HepG2 (cell line): ENCODE measurements around the gene RPGR. TPM values are rescaled to one million over a fixed set of nuclear protein-coding genes. Genes with fewer than 3 reads are reported as not detected.

Experiments
- ATAC-seq: fragments of 200-7000 bp; cut with Tn5 transposase; 3 replicates; pipeline ENCODE4 v1.9.1; 2020; ENCODE audit warnings: mild to moderate bottlenecking, moderate library complexity
- BruUV-seq: library from RNA; stranded (reverse); fragments of 400-500 nt; replicated peaks from 2 replicates; lab custom pipeline; 2021; lab: Mats Ljungman, UMichigan
- CTCF ChIA-PET: fragments of 300-600 bp; formaldehyde crosslinking; extraction: SDS; loops from one replicate; lab custom pipeline; 2021; ENCODE audit warnings: low total read pairs, inconsistent platforms, low intra/inter-chr PET ratio; lab: Yijun Ruan, JAX
- POLR2A ChIA-PET: fragments of 350-600 bp; sonication (Branson Sonifier 250); formaldehyde crosslinking; loops from one replicate; lab custom pipeline; 2020; ENCODE audit warnings: antibody characterized with exemption, inconsistent platforms; lab: Yijun Ruan, JAX
- DNase-seq: peaks from one replicate; pipeline ENCODE4 v3.0.0-alpha.2; 2015; ENCODE audit warnings: low spot score
- FAIRE-seq: peaks from 3 replicates; lab custom pipeline; 2011; peaks lifted over from hg19 to GRCh38; lab: Jason Lieb, UNC
- H2AFZ ChIP-seq: one replicate; pipeline ENCODE4 v1.6.1; 2011; ENCODE audit warnings: low read length, inconsistent platforms
- H3K27ac ChIP-seq: fragments of 300-600 bp; 3 replicates; pipeline ENCODE4 v1.8.0; 2011; ENCODE audit warnings: mixed run types, mild to moderate bottlenecking, mixed read lengths, low read length, inconsistent platforms; ENCODE audit not compliant: insufficient read depth; ENCODE audit errors: extremely low read length
- H3K27me3 ChIP-seq, 2 experiments: fragments of 200-600 bp in 1 of 2; 2 replicates in 1 of 2; 3 replicates in 1 of 2; pipeline versions ENCODE4 v1.6.0 to v1.8.0; 2011; ENCODE audit warnings: low read length in 2 of 2, mild to moderate bottlenecking in 2 of 2, moderate library complexity in 2 of 2, inconsistent platforms in 1 of 2; ENCODE audit not compliant: insufficient read depth in 2 of 2, control insufficient read depth in 1 of 2
- H3K36me3 ChIP-seq, 2 experiments: fragments of 200-600 bp in 1 of 2; replicated peaks in 1 of 2; 2 replicates in 1 of 2; 3 replicates in 1 of 2; pipeline versions ENCODE4 v1.5.1 to v1.8.0; 2011; ENCODE audit warnings: low read length in 2 of 2, inconsistent platforms in 1 of 2; ENCODE audit not compliant: insufficient read depth in 2 of 2, control insufficient read depth in 1 of 2
- H3K4me1 ChIP-seq: 2 replicates; pipeline ENCODE4 v1.5.1; 2012; ENCODE audit warnings: low read length, inconsistent platforms; ENCODE audit not compliant: insufficient read depth
- H3K4me2 ChIP-seq: 2 replicates; pipeline ENCODE4 v1.6.0; 2011; ENCODE audit warnings: low read depth, low read length, inconsistent platforms
- H3K4me3 ChIP-seq, 3 experiments: fragments of 200-600 bp in 1 of 3; sonication (generic), shearing (Covaris generic) in 1 of 3; replicated peaks in 1 of 3; 2 replicates each; pipeline ENCODE4 v1.5.1; 2011 to 2016; ENCODE audit warnings: low read length in 3 of 3, inconsistent platforms in 2 of 3, low read depth in 2 of 3, mild to moderate bottlenecking in 2 of 3, control low read depth in 1 of 3, mixed read lengths in 1 of 3; ENCODE audit not compliant: insufficient read depth in 1 of 3
- H3K79me2 ChIP-seq: one replicate; pipeline ENCODE4 v1.6.1; 2011; ENCODE audit warnings: low read length, inconsistent platforms; ENCODE audit not compliant: insufficient read depth
- H3K9ac ChIP-seq: 2 replicates; pipeline ENCODE4 v1.6.0; 2011; ENCODE audit warnings: mild to moderate bottlenecking, low read depth, low read length, inconsistent platforms; ENCODE audit not compliant: insufficient read depth
- H3K9me3 ChIP-seq: 2 replicates; pipeline ENCODE4 v1.5.1; 2012; ENCODE audit warnings: mild to moderate bottlenecking, low read length
- H4K20me1 ChIP-seq: 2 replicates; pipeline ENCODE4 v1.6.0; 2011; ENCODE audit warnings: inconsistent platforms, mild to moderate bottlenecking, low read length, moderate library complexity; ENCODE audit not compliant: insufficient read depth
- ARNTL ChIP-seq: sonication (generic); formaldehyde crosslinking; IDR thresholded peaks from 2 replicates; pipeline ENCODE4 v1.4.0; 2020; ENCODE audit warnings: mild to moderate bottlenecking, missing genetic modification reagents
- HNRNPK ChIP-seq: fragments of 200-400 bp; formaldehyde crosslinking; IDR thresholded peaks from 2 replicates; pipeline ENCODE4 v1.6.1; 2018; ENCODE audit warnings: low read length, low read depth, moderate library complexity, mild to moderate bottlenecking; ENCODE audit not compliant: poor library complexity, severe bottlenecking
- KLF12 ChIP-seq: sonication (generic); formaldehyde crosslinking; IDR thresholded peaks from 2 replicates; pipeline ENCODE4 v1.4.0; 2020; ENCODE audit warnings: missing genetic modification reagents, borderline replicate concordance
- LCORL ChIP-seq, 2 experiments: fragments of 450-650 bp in 1 of 2; sonication (generic) in 1 of 2; formaldehyde crosslinking in 1 of 2; IDR thresholded peaks; 2 replicates each; pipeline versions ENCODE4 v1.5.0 to v1.6.1; 2017 to 2020; ENCODE audit warnings: antibody characterized with exemption in 1 of 2, missing genetic modification reagents in 1 of 2
- MIXL1 ChIP-seq: IDR thresholded peaks from 2 replicates; pipeline ENCODE4 v1.6.1; 2016
- NFYB ChIP-seq: sonication (generic); formaldehyde crosslinking; IDR thresholded peaks from 2 replicates; pipeline ENCODE4 v1.4.0; 2020; ENCODE audit warnings: missing genetic modification reagents
- RFXANK ChIP-seq: IDR thresholded peaks from 2 replicates; pipeline ENCODE4 v1.6.1; 2016
- ZNF296 ChIP-seq: sonication (generic); formaldehyde crosslinking; conservative IDR thresholded peaks from 2 replicates; pipeline ENCODE4 v1.5.0; 2020; ENCODE audit warnings: mild to moderate bottlenecking, missing genetic modification reagents
- WGBS: methylation state at CpG from one replicate; pipeline ENCODE4 v1.1.6; 2017; ENCODE audit warnings: low lambda C conversion rate; 5-methylcytosine and 5-hydroxymethylcytosine counted together
- in situ Hi-C: cut with HindIII; loops from 2 replicates; pipeline ENCODE4 v1.10.0; 2017; ENCODE audit warnings: low pct_unique_long_range_greater_than_20kb; ENCODE audit not compliant: extremely low pct_ligation_motif_present
- intact Hi-C: fragments of 100-400 bp; cut with micrococcal nuclease; formaldehyde crosslinking; loops from one replicate; pipeline ENCODE4 v1.10.0; 2022; ENCODE audit not compliant: unreplicated experiment
- polyA plus RNA-seq, 8 experiments: library from polyadenylated mRNA; depleted of rRNA in 3 of 8; stranded (reverse) in 7 of 8; unstranded in 1 of 8; fragments of >200 nt; fragmentation: Illumina TruSeq in 4 of 8; extraction: Trizol in 4 of 8; gene quantifications; 2 replicates each; pipeline versions ENCODE4 v1.2.1 to v1.2.3, GENCODE V29; 2011 to 2016; ENCODE audit warnings: low read depth in 4 of 8, missing spikeins in 1 of 8, mixed read lengths in 1 of 8; ENCODE audit not compliant: insufficient read depth in 1 of 8
- total RNA-seq, 5 experiments: library from RNA; depleted of rRNA; stranded (reverse); fragments of >200 nt; fragmentation: Illumina TruSeq; extraction: Trizol; gene quantifications; 2 replicates each; pipeline ENCODE4 v1.2.3, GENCODE V29; 2016; ENCODE audit warnings: low read depth in 1 of 5
- TF ChIP-seq, protein P1 (sequence below): IDR thresholded peaks from 2 replicates; pipeline ENCODE4 v1.6.1; 2016
- TF ChIP-seq, protein P2 (sequence below): sonication (generic); formaldehyde crosslinking; conservative IDR thresholded peaks from 2 replicates; pipeline ENCODE4 v1.8.0; 2022; ENCODE audit warnings: low read depth, missing genetic modification reagents
- TF ChIP-seq, protein P3 (sequence below): sonication (generic); formaldehyde crosslinking; IDR thresholded peaks from 2 replicates; pipeline ENCODE4 v1.5.0; 2020; ENCODE audit warnings: missing genetic modification reagents
- TF ChIP-seq, protein P4 (sequence below): sonication (generic); formaldehyde crosslinking; conservative IDR thresholded peaks from 2 replicates; pipeline ENCODE4 v1.4.0; 2020; ENCODE audit warnings: missing genetic modification reagents
- TF ChIP-seq, protein P5 (sequence below): sonication (generic); formaldehyde crosslinking; IDR thresholded peaks from 2 replicates; pipeline ENCODE4 v1.5.0; 2020; ENCODE audit warnings: missing genetic modification reagents
- TF ChIP-seq, protein P6 (sequence below): sonication (generic); formaldehyde crosslinking; conservative IDR thresholded peaks from 2 replicates; pipeline ENCODE4 v1.4.0; 2020; ENCODE audit warnings: missing genetic modification reagents

Gene RPGR
- total and polyA plus RNA-seq, 2 of the 13 experiments (the other 11 are each of a cell fraction or from before 2014, with no cell fraction given) = 2.1 to 12.1 TPM

DNA sequence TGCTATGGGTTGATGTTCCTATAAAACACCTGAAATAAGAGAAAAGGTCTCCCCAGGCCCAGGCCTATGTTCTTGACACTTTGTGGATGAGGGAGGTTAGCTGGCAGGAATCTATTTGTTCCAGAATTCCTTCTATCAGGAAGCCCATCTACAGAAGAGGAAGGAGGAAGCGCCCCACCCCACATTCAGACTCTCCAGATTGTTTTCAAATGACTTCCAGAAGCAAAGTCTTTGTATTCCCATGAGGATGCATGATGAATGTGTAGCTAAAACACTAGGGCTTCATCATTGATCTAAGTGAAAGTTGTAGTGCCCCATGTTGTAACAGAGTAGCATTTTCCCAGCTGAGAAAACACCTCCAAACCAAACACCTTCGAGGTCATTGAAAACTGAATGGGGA, 41.5 kb upstream of the RPGR start:
- Histone ChIP-seq H3K27me3 (no peaks in the 10 kb centered on the region), H3K79me2 (no peaks in the 10 kb centered on the region), H3K27ac (no peak overlapping the region), H3K4me1 (no peaks in the 10 kb centered on the region), H3K4me2 (no peak overlapping the region), H4K20me1 (no peaks in the 10 kb centered on the region), H3K36me3 (no peaks in the 10 kb centered on the region), H2AFZ (no peak overlapping the region), H3K9me3 (no peaks in the 10 kb centered on the region), H3K9ac (no peak overlapping the region), H3K4me3 (no peak overlapping the region)
- no peak for ATAC-seq
- no peak for DNase-seq
- POLR2A ChIA-PET = no interaction called here
- BruUV-seq = no TSS peak
- CTCF ChIA-PET = no interaction called here
- TF ChIP-seq, protein P1, sequence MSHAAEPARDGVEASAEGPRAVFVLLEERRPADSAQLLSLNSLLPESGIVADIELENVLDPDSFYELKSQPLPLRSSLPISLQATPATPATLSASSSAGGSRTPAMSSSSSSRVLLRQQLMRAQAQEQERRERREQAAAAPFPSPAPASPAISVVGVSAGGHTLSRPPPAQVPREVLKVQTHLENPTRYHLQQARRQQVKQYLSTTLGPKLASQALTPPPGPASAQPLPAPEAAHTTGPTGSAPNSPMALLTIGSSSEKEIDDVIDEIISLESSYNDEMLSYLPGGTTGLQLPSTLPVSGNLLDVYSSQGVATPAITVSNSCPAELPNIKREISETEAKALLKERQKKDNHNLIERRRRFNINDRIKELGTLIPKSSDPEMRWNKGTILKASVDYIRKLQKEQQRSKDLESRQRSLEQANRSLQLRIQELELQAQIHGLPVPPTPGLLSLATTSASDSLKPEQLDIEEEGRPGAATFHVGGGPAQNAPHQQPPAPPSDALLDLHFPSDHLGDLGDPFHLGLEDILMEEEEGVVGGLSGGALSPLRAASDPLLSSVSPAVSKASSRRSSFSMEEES (CRISPR knock-in tag) = no peak
- no peak for TF ChIP-seq NFYB (CRISPR knock-in tag)
- TF ChIP-seq, protein P2, sequence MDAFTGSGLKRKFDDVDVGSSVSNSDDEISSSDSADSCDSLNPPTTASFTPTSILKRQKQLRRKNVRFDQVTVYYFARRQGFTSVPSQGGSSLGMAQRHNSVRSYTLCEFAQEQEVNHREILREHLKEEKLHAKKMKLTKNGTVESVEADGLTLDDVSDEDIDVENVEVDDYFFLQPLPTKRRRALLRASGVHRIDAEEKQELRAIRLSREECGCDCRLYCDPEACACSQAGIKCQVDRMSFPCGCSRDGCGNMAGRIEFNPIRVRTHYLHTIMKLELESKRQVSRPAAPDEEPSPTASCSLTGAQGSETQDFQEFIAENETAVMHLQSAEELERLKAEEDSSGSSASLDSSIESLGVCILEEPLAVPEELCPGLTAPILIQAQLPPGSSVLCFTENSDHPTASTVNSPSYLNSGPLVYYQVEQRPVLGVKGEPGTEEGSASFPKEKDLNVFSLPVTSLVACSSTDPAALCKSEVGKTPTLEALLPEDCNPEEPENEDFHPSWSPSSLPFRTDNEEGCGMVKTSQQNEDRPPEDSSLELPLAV (CRISPR knock-in tag) = no peak
- TF ChIP-seq ARNTL = no peak
- TF ChIP-seq HNRNPK = no peak
- no peak for TF ChIP-seq KLF12 (CRISPR knock-in tag)
- TF ChIP-seq, protein P3, sequence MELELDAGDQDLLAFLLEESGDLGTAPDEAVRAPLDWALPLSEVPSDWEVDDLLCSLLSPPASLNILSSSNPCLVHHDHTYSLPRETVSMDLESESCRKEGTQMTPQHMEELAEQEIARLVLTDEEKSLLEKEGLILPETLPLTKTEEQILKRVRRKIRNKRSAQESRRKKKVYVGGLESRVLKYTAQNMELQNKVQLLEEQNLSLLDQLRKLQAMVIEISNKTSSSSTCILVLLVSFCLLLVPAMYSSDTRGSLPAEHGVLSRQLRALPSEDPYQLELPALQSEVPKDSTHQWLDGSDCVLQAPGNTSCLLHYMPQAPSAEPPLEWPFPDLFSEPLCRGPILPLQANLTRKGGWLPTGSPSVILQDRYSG = no peak
- TF ChIP-seq, protein P4, sequence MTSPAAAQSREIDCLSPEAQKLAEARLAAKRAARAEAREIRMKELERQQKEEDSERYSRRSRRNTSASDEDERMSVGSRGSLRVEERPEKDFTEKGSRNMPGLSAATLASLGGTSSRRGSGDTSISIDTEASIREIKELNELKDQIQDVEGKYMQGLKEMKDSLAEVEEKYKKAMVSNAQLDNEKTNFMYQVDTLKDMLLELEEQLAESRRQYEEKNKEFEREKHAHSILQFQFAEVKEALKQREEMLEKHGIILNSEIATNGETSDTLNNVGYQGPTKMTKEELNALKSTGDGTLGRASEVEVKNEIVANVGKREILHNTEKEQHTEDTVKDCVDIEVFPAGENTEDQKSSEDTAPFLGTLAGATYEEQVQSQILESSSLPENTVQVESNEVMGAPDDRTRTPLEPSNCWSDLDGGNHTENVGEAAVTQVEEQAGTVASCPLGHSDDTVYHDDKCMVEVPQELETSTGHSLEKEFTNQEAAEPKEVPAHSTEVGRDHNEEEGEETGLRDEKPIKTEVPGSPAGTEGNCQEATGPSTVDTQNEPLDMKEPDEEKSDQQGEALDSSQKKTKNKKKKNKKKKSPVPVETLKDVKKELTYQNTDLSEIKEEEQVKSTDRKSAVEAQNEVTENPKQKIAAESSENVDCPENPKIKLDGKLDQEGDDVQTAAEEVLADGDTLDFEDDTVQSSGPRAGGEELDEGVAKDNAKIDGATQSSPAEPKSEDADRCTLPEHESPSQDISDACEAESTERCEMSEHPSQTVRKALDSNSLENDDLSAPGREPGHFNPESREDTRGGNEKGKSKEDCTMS = no peak
- TF ChIP-seq, protein P5, sequence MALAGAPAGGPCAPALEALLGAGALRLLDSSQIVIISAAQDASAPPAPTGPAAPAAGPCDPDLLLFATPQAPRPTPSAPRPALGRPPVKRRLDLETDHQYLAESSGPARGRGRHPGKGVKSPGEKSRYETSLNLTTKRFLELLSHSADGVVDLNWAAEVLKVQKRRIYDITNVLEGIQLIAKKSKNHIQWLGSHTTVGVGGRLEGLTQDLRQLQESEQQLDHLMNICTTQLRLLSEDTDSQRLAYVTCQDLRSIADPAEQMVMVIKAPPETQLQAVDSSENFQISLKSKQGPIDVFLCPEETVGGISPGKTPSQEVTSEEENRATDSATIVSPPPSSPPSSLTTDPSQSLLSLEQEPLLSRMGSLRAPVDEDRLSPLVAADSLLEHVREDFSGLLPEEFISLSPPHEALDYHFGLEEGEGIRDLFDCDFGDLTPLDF (CRISPR knock-in tag) = no peak
- TF ChIP-seq RFXANK (CRISPR knock-in tag) = no peak
- TF ChIP-seq LCORL (IDR thresholded peaks at IDR 0.05) = no peak
- no peak for TF ChIP-seq LCORL (CRISPR knock-in tag; IDR thresholded peaks at IDR 0.05)
- TF ChIP-seq, protein P6, sequence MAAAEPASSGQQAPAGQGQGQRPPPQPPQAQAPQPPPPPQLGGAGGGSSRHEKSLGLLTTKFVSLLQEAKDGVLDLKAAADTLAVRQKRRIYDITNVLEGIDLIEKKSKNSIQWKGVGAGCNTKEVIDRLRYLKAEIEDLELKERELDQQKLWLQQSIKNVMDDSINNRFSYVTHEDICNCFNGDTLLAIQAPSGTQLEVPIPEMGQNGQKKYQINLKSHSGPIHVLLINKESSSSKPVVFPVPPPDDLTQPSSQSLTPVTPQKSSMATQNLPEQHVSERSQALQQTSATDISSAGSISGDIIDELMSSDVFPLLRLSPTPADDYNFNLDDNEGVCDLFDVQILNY (CRISPR knock-in tag) = no peak
- no peak for TF ChIP-seq ZNF296 (CRISPR knock-in tag)
- TF ChIP-seq MIXL1 (CRISPR knock-in tag) = no peak
- intact Hi-C loops = no loop called here
- no peak for FAIRE-seq
- in situ Hi-C loops = no loop called here
- WGBS = 25% methylated on average over 2 of the region's 2 CpGs
